Measurements from ENCODE around the gene PIP4K2B. TPM values are rescaled to one million over a fixed set of nuclear protein-coding genes. Genes with fewer than 3 reads are reported as not detected.

PIP4K2B gene
- total and polyA plus RNA-seq, 4 donors, result 16.1 to 42.3 (median 29.2) TPM

DNA sequence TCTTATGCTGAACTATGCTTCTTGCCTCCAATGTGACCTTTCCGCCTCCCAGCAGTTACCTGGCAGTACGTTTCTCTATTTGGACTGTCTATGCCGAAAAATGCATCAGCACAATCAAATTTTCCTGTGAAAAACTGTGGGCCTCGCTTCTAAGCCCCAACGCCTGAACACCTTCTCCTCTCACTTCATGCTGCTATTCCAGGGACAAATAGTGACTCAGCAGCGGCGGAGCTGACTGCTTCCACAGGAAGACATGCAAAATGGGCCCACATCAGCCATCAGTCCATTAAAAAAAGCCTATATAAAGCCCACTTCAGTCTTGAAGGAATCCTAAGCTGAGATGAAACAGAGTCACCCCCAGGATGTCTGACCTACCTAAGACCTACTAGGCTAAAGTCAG, 10.5 kb upstream of the PIP4K2B start:
- H3K4me3 ChIP-seq, result no peak overlapping the region
- ATAC-seq (ENCODE audit: insufficient read depth, low FRiP score) (no peak), DNase-seq (no peak)
- H3K27me3 ChIP-seq (ENCODE audit: control insufficient read depth in 3 of 3, insufficient read depth in 3 of 3, low read length in 2 of 3), result no peaks in the 10 kb centered on the region
- H3K27ac ChIP-seq (ENCODE audit: low read depth in 1 of 2, low read length in 1 of 2), result no peak overlapping the region
- TF ChIP-seq CTCF (IDR thresholded peaks at IDR 0.05; ENCODE audit: control extremely low read depth, extremely low read depth), result no peak
- no peaks in the 10 kb centered on the region for H3K9me3 ChIP-seq (ENCODE audit: control insufficient read depth in 4 of 4, insufficient read depth in 3 of 4, low read length in 3 of 4)
- WGBS, 2 donors, result 94 to 95% methylated on average over 7 of the region's 7 CpGs
- no peaks in the 10 kb centered on the region for H3K4me1 ChIP-seq (ENCODE audit: control insufficient read depth in 5 of 5, insufficient read depth in 5 of 5, low read length in 5 of 5)
- peaks cover 27 to 55% (median 43%) of the 10 kb centered on the region in 4 donors for H3K36me3 ChIP-seq (ENCODE audit: control insufficient read depth in 4 of 4, insufficient read depth in 4 of 4, low read length in 4 of 4)
- H3K9ac ChIP-seq (ENCODE audit: insufficient read depth in 1 of 2, low read length in 2 of 2), result no peak overlapping the region

DNA sequence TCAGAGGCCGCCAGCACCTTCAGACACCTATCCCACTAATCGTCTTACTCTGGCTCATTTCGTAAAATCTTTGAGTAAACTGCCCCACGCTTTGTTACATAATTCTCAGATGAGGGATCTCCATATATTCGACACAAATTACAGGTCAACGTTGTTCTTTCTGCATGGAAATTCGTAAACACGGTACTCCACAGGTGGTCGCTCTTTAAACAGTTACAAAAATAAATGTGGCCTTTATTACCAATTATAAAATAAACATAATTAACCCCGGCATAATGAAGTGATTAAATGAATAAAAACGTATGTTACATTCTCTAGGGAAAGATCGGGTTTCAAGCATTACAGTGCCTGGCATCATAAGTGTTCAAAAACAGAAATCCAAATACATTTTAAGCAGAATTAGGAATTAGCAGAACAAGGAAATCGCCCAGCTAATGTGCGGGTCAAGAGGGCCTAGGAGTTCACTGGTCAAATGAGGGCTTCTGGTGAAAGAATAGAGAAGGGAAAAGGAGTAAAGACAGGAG, 943 bp upstream of the PIP4K2B start:
- H3K9ac ChIP-seq (ENCODE audit: insufficient read depth in 1 of 2, low read length in 2 of 2), result no peak overlapping the region
- no peak for ATAC-seq (ENCODE audit: insufficient read depth, low FRiP score)
- TF ChIP-seq CTCF (IDR thresholded peaks at IDR 0.05; ENCODE audit: control extremely low read depth, extremely low read depth), result no peak
- peak overlapping the region; percentile 64 for H3K4me3 ChIP-seq
- H3K36me3 ChIP-seq (ENCODE audit: control insufficient read depth in 4 of 4, insufficient read depth in 4 of 4, low read length in 4 of 4), result peaks cover 13 to 29% (median 20%) of the 10 kb centered on the region in 4 donors
- no peak for DNase-seq
- H3K9me3 ChIP-seq (ENCODE audit: control insufficient read depth in 4 of 4, insufficient read depth in 3 of 4, low read length in 3 of 4), result no peaks in the 10 kb centered on the region
- no peaks in the 10 kb centered on the region for H3K27me3 ChIP-seq (ENCODE audit: control insufficient read depth in 3 of 3, insufficient read depth in 3 of 3, low read length in 2 of 3)
- 18 to 23% methylated on average over 14 of the region's 14 CpGs for WGBS, 2 donors
- H3K4me1 ChIP-seq (ENCODE audit: control insufficient read depth in 5 of 5, insufficient read depth in 5 of 5, low read length in 5 of 5), result peaks cover 8 to 24% (median 16%) of the 10 kb centered on the region in 5 donors
- peak overlapping the region; percentile 98 to 99 for H3K27ac ChIP-seq (ENCODE audit: low read depth in 1 of 2, low read length in 1 of 2)

- Histone ChIP-seq H3K9ac (ENCODE audit: insufficient read depth in 1 of 2, low read length in 2 of 2) (peak overlapping the region; percentile 42 to 53), H3K4me1 (ENCODE audit: control insufficient read depth in 5 of 5, insufficient read depth in 5 of 5, low read length in 5 of 5) (peaks cover 8 to 24% (median 16%) of the 10 kb centered on the region in 5 donors), H3K9me3 (ENCODE audit: control insufficient read depth in 4 of 4, insufficient read depth in 3 of 4, low read length in 3 of 4) (no peaks in the 10 kb centered on the region), H3K27me3 (ENCODE audit: control insufficient read depth in 3 of 3, insufficient read depth in 3 of 3, low read length in 2 of 3) (no peaks in the 10 kb centered on the region), H3K4me3 (peak overlapping the region; percentile 77), H3K36me3 (ENCODE audit: control insufficient read depth in 4 of 4, insufficient read depth in 4 of 4, low read length in 4 of 4) (peaks cover 10 to 26% (median 14%) of the 10 kb centered on the region in 4 donors), H3K27ac (ENCODE audit: low read depth in 1 of 2, low read length in 1 of 2) (peak overlapping the region; percentile 93 to 99)
- no peak for TF ChIP-seq CTCF (IDR thresholded peaks at IDR 0.05; ENCODE audit: control extremely low read depth, extremely low read depth)
- DNase-seq (peak; percentile 52 to 65 (median 60)), ATAC-seq (ENCODE audit: insufficient read depth, low FRiP score) (peak; percentile 22)
- 0% methylated on average over 32 to 53 of the region's 53 CpGs for WGBS, 2 donors
Measured at GRCh38 chr17:38798614-38799500, 499 bp downstream of the PIP4K2B start.

Measured in lung (tissue), 12 donors.